ENCODE measurements around the gene SLX4. TPM values are rescaled to one million over a fixed set of nuclear protein-coding genes. Genes with fewer than 3 reads are reported as not detected.

SLX4 gene
- total RNA-seq (2011; cell fraction: chromatin; rRNA removed; ENCODE audit: low replicate concordance) = 42.3 and 52.6 TPM in 2 replicates
- total RNA-seq (2011; cell fraction: nucleolus; rRNA removed) = 26.5 and 28.5 TPM in 2 replicates
- total RNA-seq (2011; cell fraction: nucleoplasm; rRNA removed) = 31.7 and 33.4 TPM in 2 replicates
- total RNA-seq (2014; rRNA removed) (3.8 and 4.1 TPM in 2 replicates), total RNA-seq (2014; rRNA removed; fragmentation: Illumina TruSeq; extraction: Trizol) (3.2 and 3.5 TPM in 2 replicates), total RNA-seq (2015; rRNA removed; fragmentation: Illumina TruSeq; extraction: Trizol) (3.7 and 4.2 TPM in 2 replicates), total RNA-seq (2021) (6.7 and 7.9 TPM in 2 replicates), polyA plus RNA-seq (2011; rRNA removed) (2.7 and 3.0 TPM in 2 replicates), polyA plus RNA-seq (2014; fragmentation: Illumina TruSeq; extraction: Trizol) (4.8 and 6.1 TPM in 2 replicates), polyA plus RNA-seq (2014; fragmentation: Nextera tagmentation; extraction: Ambion mirVana) (under 1 TPM; 0.29 to 0.45 TPM), polyA plus RNA-seq (2014; rRNA removed) (4.0 and 4.3 TPM in 2 replicates), polyA minus RNA-seq (2011; rRNA and poly(A)+ RNA removed) (6.1 and 6.6 TPM in 2 replicates), Bru-seq, nascent RNA (percentile 59 among the genes with signal in this experiment), BruChase-seq, experiment 1, labeled RNA remaining after a 2-hour chase (percentile 55 among the genes with signal in this experiment), BruChase-seq, experiment 2, labeled RNA remaining after a 6-hour chase (percentile 61 among the genes with signal in this experiment)
- polyA plus RNA-seq (2011; cell fraction: cytosol; rRNA removed) = 1.8 and 2.5 TPM in 2 replicates
- polyA plus RNA-seq (2011; cell fraction: nucleus; rRNA removed) = 7.4 and 14.9 TPM in 2 replicates
- 3.5 and 3.9 TPM in 2 replicates for polyA plus RNA-seq (2012)
- polyA minus RNA-seq (2011; cell fraction: cytosol; rRNA and poly(A)+ RNA removed) = 3.5 and 4.3 TPM in 2 replicates
- polyA minus RNA-seq (2011; cell fraction: nucleus; rRNA and poly(A)+ RNA removed) = 5.8 and 8.0 TPM in 2 replicates
- long read RNA-seq, experiment 1, partial matches to known transcripts = 7 of 19 reads
- long read RNA-seq, experiment 1, other reads (novel, unspliced or antisense) = 12 of 19 reads
- long read RNA-seq, experiment 2, partial matches to known transcripts = 5 of 7 reads
- long read RNA-seq, experiment 2, other reads (novel, unspliced or antisense) = 2 of 7 reads
- long read RNA-seq, experiment 3 = 0 reads

- Histone ChIP-seq H2AFZ (ENCODE audit: low read depth, low read length) (peak within 1 kb of the TSS; percentile 92), H4K20me1 (replicated peaks; ENCODE audit: control insufficient read depth, insufficient read depth, low read length) (no peaks in the 10 kb centered on the region), H3K4me1 (replicated peaks in 1 of 2; ENCODE audit: control insufficient read depth in 2 of 2, insufficient read depth in 2 of 2, low read length in 2 of 2) (peaks cover 21 to 24% of the 10 kb centered on the region in 2 experiments; a peak in 4 of 5 replicates), H3K27me3 (ENCODE audit: control insufficient read depth in 2 of 2, insufficient read depth in 2 of 2, low read length in 2 of 2) (no peaks in the 10 kb centered on the region), H3K9ac (ENCODE audit: insufficient read depth in 1 of 2, low read depth in 2 of 2, low read length in 2 of 2) (peak within 1 kb of the TSS; percentile 90 to 95), H3K9me3 (replicated peaks; ENCODE audit: control insufficient read depth, insufficient read depth, low read depth, low read length) (no peaks in the 10 kb centered on the region), H3K36me3 (ENCODE audit: control insufficient read depth, insufficient read depth, low read length) (peaks cover 14% of the 10 kb centered on the region; the same call in 2 of the 3 replicates), H3K4me3 (peak within 1 kb of the TSS; percentile 96), H3K27ac (ENCODE audit: extremely low read depth, low read depth, low read length) (peak within 1 kb of the TSS; percentile 84), H3K9me1 (ENCODE audit: control insufficient read depth, insufficient read depth, low read length) (no peaks in the 10 kb centered on the region), H3K79me2 (ENCODE audit: control insufficient read depth, insufficient read depth, low read length) (peaks cover 57% of the 10 kb centered on the region), H3K4me2 (ENCODE audit: insufficient read depth, low read length) (peak within 1 kb of the TSS; percentile 97)
- intact Hi-C loops (cut with micrococcal nuclease) = no loop called here
- in situ Hi-C loops (cut with MboI) = no loop called here
- WGBS (ENCODE audit: insufficient coverage, low coverage, missing lambda C conversion rate) = under 1% methylated on average over 74 of the region's 86 CpGs
- ATAC-seq (peak; percentile 90), FAIRE-seq (peak; percentile 84), DNase-seq (ENCODE audit: extremely low read depth in 1 of 4, low spot score in 3 of 4) (peak; percentile 96 to 100 (median 99))
- ChIA-PET CTCF (ENCODE audit: low intra/inter-chr PET ratio) (no interaction called here), POLR2A (interaction anchor here (0.7 to 0.9 kb wide), 2 partner anchors 11 to 289 kb away, joined by 3 to 4 read pairs; no protein-coding TSS in a partner anchor)
- BruUV-seq (replicated peaks) = TSS peak; percentile 61
- peak; percentile 37; the same call in 1 of the 2 replicates for TF ChIP-seq KDM2B (CRISPR knock-in tag; IDR thresholded peaks at IDR 0.05)
- no peak for TF ChIP-seq ZNF184 (CRISPR knock-in tag; IDR thresholded peaks at IDR 0.05)
- TF ChIP-seq E2F6 (IDR thresholded peaks at IDR 0.05; ENCODE audit: borderline replicate concordance in 1 of 2, extremely low read depth in 1 of 2, insufficient read depth in 1 of 2, insufficient read length in 1 of 2, low read depth in 1 of 2, low read length in 1 of 2, poor library complexity in 1 of 2, severe bottlenecking in 1 of 2) = peak in 1 of 2 experiments; percentile 59
- TF ChIP-seq NBN (IDR thresholded peaks at IDR 0.05; ENCODE audit: low read depth) = 0 out of 2 replicates have a peak, but pooled peaks have one; percentile 14
- peak; percentile 99 for TF ChIP-seq MEIS2 (IDR thresholded peaks at IDR 0.05; ENCODE audit: partially characterized antibody)
- TF ChIP-seq ELF1 (tag; IDR thresholded peaks at IDR 0.05) = peak; percentile 97
- no peak for TF ChIP-seq SRF (CRISPR knock-in tag; IDR thresholded peaks at IDR 0.05)
- peak; percentile 90 for TF ChIP-seq VEZF1 (CRISPR knock-in tag; IDR thresholded peaks at IDR 0.05)
- TF ChIP-seq ZNF280B (CRISPR knock-in tag; IDR thresholded peaks at IDR 0.05) = no peak
- TF ChIP-seq GABPA (tag; conservative IDR thresholded peaks at IDR 0.05; ENCODE audit: low read depth) = peak; percentile 96
- TF ChIP-seq TAL1 (IDR thresholded peaks at IDR 0.05) = 0 out of 2 replicates have a peak, but pooled peaks have one; percentile 11
- no peak for TF ChIP-seq BACH1 (tag; IDR thresholded peaks at IDR 0.05)
These were observed at the start of gene SLX4 for GRCh38 chr16:3611146-3611975. TSS of gene SLX4 (minus strand) at chr16:3611606. CDS start at chr16:3608964, 2,642 bp downstream.
